ENCODE results near the gene ARHGEF40.

Gene ARHGEF40

DNA sequence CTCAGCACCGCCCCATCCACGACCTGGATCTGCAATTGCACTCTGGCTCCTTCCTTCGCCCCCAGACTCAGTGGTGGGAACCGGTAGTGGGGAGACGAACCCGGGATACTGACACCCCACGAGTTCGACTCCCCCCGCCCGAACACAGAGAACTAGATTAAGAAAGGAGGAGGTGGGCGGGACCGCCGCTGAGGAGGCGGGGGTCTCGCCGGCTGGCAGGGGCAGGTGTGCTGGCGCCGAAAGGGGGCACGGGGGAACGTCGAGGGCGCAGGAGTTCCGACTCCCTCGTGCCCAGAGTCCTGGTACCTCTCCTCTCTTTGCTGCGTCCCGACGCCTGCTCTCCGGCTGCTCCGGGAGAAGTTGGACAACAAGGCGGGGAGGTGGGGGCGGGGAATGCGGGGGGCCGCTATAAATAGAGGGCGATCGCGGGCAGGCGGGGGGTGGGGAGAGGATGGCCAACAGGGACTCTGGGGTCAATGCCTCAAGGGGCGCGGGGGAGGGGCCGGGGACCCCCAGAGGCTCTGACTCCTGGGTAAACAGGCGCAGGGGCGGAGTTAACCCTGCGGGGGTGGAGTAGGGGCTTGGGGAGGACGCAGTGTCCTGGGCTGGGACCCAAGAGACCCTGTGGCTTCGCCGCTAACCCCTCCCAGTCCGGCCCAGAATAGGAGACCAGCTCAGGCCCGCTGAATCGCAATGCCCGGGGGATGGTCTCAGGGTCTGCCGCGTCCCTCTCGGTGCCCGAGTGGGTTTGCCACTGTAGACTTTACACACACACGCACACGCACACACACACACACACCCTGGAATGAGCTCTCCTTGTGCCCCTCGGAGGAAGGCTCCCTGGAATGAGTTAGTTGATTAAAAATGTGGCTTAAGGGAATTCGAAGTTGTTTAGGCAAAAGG is 44.5 kb upstream of the ARHGEF40 start:
- H3K36me3 ChIP-seq (ENCODE audit: control insufficient read depth, low read length), result no peaks in the 10 kb centered on the region
- no peaks in the 10 kb centered on the region for H3K4me1 ChIP-seq (ENCODE audit: control insufficient read depth, low read length)
- H3K4me2 ChIP-seq (ENCODE audit: low read length), result peak overlapping the region; percentile 24; the same call in 1 of the 2 replicates
- H3K27me3 ChIP-seq (ENCODE audit: control insufficient read depth, low read length), result peaks cover 45% of the 10 kb centered on the region
- H4K20me1 ChIP-seq (ENCODE audit: control insufficient read depth, insufficient read depth, low read depth, low read length), result no peaks in the 10 kb centered on the region
- no peaks in the 10 kb centered on the region for H3F3A ChIP-seq (ENCODE audit: control insufficient read depth, insufficient read depth)
- H3K27ac ChIP-seq (ENCODE audit: low read depth, low read length), result no peak overlapping the region
- TF ChIP-seq EZH2phosphoT487 (IDR thresholded peaks at IDR 0.05; ENCODE audit: borderline replicate concordance, low read length), result no peak
- TF ChIP-seq, protein P1, sequence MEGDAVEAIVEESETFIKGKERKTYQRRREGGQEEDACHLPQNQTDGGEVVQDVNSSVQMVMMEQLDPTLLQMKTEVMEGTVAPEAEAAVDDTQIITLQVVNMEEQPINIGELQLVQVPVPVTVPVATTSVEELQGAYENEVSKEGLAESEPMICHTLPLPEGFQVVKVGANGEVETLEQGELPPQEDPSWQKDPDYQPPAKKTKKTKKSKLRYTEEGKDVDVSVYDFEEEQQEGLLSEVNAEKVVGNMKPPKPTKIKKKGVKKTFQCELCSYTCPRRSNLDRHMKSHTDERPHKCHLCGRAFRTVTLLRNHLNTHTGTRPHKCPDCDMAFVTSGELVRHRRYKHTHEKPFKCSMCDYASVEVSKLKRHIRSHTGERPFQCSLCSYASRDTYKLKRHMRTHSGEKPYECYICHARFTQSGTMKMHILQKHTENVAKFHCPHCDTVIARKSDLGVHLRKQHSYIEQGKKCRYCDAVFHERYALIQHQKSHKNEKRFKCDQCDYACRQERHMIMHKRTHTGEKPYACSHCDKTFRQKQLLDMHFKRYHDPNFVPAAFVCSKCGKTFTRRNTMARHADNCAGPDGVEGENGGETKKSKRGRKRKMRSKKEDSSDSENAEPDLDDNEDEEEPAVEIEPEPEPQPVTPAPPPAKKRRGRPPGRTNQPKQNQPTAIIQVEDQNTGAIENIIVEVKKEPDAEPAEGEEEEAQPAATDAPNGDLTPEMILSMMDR (IDR thresholded peaks at IDR 0.05; ENCODE audit: low read depth, low read length, poor library complexity, severe bottlenecking), result no peak
- H3K79me2 ChIP-seq (ENCODE audit: control insufficient read depth, low read length), result no peaks in the 10 kb centered on the region
- H3K4me3 ChIP-seq (ENCODE audit: low read length), result no peak overlapping the region
- no peaks in the 10 kb centered on the region for H3K9me3 ChIP-seq (ENCODE audit: control insufficient read depth, insufficient read depth, low read length)
- no peaks in the 10 kb centered on the region for H3K9me2 ChIP-seq (replicated peaks; ENCODE audit: control insufficient read depth, low read length)

DNA sequence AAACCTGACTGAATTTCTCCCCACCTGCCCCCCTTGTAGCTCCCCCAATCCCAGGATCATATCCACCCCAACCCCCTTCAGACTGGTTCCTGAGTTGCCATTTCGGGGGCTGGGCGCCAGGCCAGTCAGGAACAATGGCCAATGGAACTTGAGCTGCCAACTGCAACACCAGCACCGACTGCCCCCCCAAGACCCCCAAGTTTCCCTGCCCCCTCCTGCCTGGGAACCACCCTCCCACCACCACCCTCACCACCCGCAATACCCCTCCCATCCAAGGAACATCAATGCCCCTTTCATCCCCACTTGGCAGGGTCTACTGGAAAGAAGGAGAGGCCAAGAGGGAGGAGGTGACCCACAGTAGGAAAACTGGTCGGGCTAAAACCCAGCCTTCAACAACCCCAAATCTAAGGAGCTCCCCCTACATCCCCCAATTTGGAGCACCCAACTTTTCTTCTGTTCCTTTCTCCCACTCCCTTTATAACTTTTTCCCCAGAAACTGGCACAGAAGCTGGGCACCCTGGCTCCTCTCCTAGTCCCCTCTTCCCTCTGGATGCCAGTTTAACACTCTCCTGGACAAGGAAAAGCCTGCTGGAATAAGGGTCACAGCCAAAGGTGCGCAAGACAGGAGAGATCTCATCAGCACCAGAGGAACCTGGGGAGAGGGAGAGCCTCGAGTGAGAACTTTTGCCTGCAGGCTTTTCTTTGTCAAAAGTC is 43.7 kb upstream of the ARHGEF40 start:
- Histone ChIP-seq H3K4me2 (ENCODE audit: low read length) (no peak overlapping the region), H3K79me2 (ENCODE audit: control insufficient read depth, low read length) (no peaks in the 10 kb centered on the region), H4K20me1 (ENCODE audit: control insufficient read depth, insufficient read depth, low read depth, low read length) (no peaks in the 10 kb centered on the region)

DNA sequence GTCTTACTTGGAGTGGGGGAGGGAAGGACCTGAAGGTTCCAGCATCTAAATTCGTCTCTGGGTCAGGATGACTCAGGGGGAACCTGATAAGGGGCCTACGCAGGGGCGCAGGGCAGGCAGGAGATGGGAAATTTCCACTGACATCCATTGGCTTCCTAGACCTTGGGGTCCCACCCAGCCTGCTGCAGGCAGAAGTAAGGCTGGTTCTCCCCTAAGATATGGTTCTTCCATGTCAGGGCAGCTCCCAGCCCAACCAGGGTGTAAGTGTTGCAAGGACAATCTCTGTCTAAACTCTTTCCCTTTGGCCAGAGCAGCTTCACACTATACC is 43.2 kb upstream of the ARHGEF40 start:
- Histone ChIP-seq H3F3A (ENCODE audit: control insufficient read depth, insufficient read depth) (no peaks in the 10 kb centered on the region), H3K9me2 (replicated peaks; ENCODE audit: control insufficient read depth, low read length) (no peaks in the 10 kb centered on the region), H3K4me3 (ENCODE audit: low read length) (no peak overlapping the region), H3K79me2 (ENCODE audit: control insufficient read depth, low read length) (no peaks in the 10 kb centered on the region), H3K4me1 (ENCODE audit: control insufficient read depth, low read length) (no peaks in the 10 kb centered on the region), H3K27ac (ENCODE audit: low read depth, low read length) (no peak overlapping the region), H3K9me3 (ENCODE audit: control insufficient read depth, insufficient read depth, low read length) (no peaks in the 10 kb centered on the region), H3K4me2 (ENCODE audit: low read length) (no peak overlapping the region), H4K20me1 (ENCODE audit: control insufficient read depth, insufficient read depth, low read depth, low read length) (no peaks in the 10 kb centered on the region), H3K27me3 (ENCODE audit: control insufficient read depth, low read length) (peaks cover 41% of the 10 kb centered on the region), H3K36me3 (ENCODE audit: control insufficient read depth, low read length) (no peaks in the 10 kb centered on the region)
- TF ChIP-seq, protein P1 (IDR thresholded peaks at IDR 0.05; ENCODE audit: low read depth, low read length, poor library complexity, severe bottlenecking), result no peak
- TF ChIP-seq EZH2phosphoT487 (IDR thresholded peaks at IDR 0.05; ENCODE audit: borderline replicate concordance, low read length), result no peak

More for the DNA sequence above, 43.7 kb upstream of the ARHGEF40 start:
- Histone ChIP-seq H3K4me3 (ENCODE audit: low read length) (no peak overlapping the region), H3K36me3 (ENCODE audit: control insufficient read depth, low read length) (no peaks in the 10 kb centered on the region), H3K9me2 (replicated peaks; ENCODE audit: control insufficient read depth, low read length) (no peaks in the 10 kb centered on the region), H3K4me1 (ENCODE audit: control insufficient read depth, low read length) (no peaks in the 10 kb centered on the region), H3K9me3 (ENCODE audit: control insufficient read depth, insufficient read depth, low read length) (no peaks in the 10 kb centered on the region), H3K27ac (ENCODE audit: low read depth, low read length) (no peak overlapping the region), H3K27me3 (ENCODE audit: control insufficient read depth, low read length) (peaks cover 41% of the 10 kb centered on the region), H3F3A (ENCODE audit: control insufficient read depth, insufficient read depth) (no peaks in the 10 kb centered on the region)
- TF ChIP-seq, protein P1 (IDR thresholded peaks at IDR 0.05; ENCODE audit: low read depth, low read length, poor library complexity, severe bottlenecking), result no peak
- no peak for TF ChIP-seq EZH2phosphoT487 (IDR thresholded peaks at IDR 0.05; ENCODE audit: borderline replicate concordance, low read length)
